ENCODE measurements around the gene XRCC3.

The XRCC3 gene

DNA sequence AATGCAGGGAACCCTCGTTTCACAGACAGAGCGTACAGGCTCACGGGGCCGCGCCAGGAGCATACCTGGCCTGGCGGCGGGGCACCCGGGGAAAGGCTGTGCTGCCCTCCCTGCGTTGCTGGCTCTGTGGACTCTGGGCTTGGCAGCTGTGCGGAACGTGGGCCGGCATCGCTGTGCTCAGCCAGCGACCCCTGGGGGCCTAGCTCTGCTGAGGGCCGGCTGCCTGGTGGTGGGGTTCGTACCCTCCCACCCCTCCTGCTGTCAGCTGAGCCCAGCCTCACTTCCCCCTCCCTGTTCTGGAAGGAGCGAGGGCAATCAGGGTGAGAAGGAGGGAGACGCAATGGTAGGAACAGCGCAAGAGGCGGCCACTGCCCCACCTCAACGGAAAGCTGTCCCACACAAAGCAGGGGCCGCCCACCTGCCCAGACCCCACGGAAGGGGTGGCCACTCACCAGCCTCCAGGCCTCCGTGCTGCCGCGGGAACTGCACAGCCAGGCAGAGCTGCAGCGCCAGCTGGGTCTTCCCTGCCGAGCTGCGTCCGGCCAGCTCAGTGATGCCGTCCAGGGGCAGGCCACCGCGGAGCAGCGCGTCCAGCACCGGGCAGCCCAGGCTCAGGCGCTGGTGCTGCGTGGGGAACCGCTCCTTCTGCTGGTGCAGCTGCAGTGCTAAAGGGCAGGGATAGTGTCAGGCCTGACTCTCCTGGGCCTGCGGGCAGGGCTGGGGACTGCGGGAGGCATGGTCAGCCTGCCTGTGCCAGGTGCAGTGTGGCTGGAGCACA, 8.5 kb downstream of the XRCC3 start:
- no peak for DNase-seq (ENCODE audit: low read depth)

DNA sequence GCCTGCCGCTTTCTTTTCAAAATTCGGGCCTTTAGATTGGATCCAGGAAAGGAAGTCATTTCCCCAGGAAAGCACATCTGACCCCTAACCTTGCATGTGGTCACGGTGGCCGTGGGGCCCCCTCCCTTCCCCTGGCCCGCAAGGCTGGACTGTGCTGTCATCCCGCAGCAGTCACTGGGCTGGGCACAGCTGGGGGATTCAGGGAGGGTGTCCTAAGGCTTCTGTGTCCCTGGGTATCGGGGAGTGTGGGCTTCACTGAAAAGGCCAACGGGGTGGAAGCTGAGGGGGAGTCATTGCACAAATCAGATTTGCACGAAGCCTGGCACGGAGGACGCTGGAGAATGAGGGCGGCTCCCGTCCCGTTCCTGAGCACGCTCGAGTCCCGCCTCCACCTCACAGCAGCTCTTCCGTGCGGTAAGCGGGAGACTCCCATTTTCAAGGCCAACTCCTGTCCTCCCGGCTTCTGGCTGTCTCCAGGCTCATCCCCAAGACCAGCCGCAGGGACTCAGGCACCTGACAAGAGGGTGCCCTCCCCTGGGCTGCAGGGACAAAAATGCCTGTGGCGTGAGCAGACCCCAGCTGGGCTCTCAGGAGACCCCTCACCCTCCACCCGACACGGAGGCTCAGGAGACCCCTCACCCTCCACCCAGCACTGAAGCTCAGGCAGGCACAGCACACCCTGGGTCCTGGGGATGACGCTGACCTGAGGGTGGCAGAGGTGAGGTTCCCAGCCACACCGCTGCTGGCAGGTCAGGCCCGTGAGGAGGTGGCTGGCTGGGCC, 9.6 kb downstream of the XRCC3 start:
- no peak for DNase-seq (ENCODE audit: low read depth)

DNA sequence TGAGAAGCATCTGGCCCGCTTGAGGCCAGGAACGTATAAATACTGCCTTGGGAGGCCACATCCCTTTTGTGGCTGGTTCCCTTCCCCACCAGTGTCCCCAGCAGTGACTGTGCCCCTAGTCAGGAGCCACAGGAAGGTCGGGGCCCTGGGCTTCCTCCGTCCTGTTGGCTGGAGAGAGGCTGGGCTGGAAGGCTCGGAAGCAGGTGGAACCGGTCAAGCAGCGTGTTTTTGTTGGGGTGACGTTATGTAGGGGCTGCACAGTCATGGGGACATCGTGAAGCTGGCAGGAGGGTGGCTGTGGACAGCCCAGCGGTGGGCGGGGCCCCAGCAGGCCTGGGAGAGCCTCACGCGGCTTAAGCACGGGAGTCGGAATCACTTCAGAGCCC, 10.1 kb downstream of the XRCC3 start:
- DNase-seq (ENCODE audit: low read depth) = no peak

DNA sequence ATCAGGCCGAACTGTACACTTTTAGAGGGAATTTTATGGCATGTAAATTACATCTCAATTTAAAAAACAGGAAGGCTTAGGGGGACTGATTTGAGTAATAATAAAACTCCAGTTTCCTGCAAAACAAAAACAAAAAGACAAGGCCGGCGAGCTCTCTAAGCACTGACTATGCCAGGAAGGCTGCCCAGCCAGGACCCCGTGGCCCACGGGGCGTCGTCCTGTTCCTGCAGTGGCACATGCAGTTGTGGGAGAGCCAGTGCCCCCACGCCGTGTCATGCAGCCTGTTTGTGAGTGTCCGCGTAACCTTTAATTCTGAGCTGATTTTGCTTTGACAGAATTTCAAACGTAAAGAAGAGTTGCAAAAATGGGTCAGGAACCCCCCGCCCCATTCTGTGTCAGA, 10.5 kb downstream of the XRCC3 start:
- DNase-seq (ENCODE audit: low read depth) = no peak

DNA sequence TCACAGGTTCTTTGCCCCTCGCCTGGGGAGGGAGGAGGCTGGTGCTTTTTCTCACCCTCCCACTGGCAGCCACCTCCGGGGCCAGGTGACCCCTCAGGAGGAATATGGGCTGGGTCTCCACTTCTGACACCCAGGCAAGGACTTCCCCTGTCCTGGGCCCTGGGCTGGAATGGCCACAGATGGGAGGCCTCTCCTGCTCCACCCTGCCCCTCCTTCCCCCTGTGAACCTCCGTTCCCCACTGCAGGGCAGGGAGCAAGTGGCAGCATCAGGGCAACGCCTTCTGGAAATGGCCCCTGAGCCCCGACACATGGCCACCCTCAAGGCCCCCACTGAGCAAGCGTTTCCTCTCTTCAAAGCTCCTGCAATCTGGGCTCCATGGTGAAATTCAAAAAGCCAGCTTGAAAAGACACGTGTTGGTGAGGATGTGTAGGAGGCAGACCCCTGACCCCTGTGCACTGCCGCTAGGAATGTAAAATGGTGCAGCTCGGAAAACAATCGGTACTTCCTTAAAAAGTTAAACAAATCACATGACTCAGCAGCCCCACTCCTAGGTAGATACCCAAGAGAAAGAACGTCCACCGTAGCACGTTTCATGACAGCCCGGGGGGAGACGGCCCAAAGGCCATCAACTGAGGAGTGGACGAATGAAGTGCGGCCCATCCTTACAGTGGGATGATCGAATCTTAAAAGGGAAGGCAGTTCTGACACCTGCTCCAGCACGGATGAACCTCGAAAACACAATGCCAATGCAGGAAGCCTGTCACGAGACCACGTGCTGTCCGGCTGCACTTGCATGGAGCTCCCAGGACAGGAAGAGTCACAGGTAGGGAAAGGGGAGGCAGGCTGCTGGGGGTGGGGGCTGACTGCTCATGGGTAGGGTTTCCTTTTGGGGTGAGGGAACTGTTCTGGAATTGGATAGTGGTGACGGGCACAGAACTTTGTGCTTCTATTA, 11.5 kb downstream of the XRCC3 start:
- DNase-seq (ENCODE audit: low read depth) = no peak

DNA sequence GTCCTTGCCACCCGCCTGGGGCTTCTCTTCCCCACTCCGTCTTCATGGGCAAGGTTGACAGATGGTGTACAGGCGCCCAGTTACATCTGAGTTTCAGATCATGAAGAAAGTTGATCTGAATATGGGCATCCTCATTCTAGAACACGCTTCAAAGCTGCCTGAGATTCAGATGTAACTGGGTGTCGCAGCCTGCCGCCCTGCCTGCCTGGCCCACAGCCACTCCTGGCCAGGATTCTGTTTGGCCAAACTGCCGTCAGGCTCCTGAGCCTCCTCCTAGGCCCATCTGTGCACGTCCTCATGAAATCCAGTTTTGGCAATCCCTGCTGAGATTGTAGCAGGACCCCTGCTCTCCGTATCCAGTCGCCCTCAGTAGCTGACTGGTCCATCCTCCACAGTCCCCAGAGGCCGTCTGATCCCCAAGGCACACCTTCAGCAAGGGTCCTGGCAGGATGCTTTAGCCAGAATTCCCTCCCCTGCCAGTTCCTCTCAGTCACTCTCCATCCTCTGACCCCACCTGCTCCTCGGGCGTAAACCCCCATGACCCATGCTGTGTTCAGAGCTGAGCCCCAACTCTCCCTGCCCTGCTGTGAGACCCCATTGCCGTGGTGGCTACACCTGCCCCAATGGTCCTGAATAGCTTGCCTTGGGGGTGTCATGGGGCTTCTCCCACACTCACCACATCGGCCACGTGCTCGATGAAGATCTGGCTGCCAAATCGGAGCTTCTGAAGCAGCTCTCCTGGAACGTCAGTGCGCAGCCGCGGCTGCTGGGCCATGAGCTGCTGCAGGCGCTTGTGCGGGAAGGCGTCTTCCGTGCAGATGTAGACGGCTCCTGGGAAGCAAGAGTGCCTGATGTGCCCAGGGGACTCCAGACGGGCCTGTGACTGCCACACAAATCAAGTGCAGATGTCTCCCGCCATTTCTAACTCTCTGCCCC, 12.5 kb downstream of the XRCC3 start:
- DNase-seq (ENCODE audit: low read depth) = no peak

DNA sequence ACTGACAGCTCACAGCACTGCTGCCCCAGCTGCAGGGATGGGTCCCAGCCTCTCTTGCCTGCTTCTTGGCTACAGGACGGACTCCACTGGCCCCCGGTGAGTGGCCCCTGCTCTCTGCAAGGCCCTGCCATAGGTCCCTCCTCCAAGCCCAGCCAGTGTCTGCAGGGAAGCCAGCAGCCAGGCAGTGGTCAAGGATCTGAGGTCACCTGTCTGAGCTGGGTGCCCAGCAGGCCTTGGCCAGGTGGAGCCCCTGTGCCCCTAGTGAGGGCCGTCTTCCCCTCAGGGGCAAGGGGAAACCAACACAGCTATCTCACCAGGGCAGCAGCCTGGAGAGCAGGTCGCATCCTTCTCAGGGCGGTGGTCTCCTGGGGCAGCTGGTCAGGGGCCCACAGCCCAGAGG, 13.2 kb downstream of the XRCC3 start:
- DNase-seq (ENCODE audit: low read depth) = no peak

DNA sequence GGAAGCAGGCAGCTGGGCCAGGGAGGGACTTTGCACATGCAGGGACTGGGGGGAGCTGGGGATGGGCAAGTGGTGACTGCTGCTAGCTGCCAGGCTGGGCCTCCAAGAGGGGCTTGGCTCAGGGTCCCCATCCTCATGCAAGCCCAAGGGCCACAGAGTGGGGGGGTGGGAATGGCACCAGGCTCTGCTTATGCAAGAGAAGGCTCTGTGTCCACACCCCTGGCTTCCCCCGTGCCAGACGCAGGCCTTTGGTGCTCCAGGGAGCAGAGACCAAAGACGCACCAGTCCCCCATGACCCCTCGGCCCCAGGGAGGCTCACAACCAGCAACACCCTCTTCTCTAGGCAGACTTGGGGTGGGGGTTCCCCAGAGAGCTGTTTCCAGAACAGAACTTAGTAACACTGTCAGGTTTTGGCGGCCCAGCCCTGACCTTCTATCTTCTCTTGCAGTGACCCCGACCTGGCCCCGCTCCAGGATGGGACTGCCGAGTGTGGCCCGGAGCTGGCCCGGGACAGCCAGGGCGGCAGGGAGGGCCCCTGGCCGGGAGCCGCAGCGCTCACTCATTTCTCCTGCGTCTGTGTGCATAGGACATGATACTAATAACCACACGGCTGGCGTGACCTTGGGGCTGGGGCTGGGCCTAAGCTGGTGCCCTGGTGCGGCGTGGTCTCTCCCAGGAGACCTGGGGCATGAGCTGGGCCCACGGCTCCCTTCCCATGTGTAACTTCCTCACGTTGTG, 14.3 kb downstream of the XRCC3 start:
- DNase-seq (ENCODE audit: low read depth) = no peak

DNA sequence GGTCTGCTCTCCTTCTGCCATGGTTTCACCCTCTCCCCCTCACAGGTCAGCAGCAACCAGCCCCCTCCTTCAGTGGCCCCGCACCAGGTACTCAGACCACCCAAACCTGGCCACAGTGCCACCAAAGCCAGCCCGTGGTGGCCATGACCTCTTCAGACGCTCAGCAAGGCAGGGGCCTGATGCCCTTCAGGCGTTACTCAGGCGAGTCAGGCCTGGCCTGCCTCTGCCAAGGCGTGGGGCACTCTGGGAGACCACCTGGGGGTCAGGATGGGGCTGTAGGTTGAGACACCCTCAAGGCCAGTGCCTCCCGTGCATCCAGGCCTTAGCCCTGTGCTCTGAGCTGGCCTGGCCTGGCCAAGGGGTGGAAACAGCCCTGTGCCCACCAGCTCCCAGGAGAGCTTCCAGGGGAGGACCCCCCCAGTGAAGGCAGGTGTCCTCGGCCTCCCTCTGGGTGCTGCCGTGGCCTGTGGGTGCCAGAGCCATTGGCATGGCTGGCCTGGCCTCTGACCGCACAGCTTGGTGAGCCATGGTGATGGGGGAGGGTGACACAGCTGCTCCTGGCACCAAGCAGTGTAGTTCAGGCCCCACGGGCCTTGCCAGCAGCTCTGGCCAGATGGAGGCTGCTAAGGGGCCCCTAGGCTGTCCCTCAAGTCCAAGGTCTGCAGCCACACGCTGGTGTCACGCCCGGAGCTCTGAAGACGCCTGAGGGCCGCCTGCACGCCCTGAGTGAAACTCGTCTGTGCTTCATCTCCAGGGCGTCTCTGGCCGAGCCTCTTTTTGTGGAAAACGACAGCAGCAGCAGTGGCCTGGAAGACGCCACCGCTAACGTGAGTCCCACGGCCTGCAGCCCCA, 15.1 kb downstream of the XRCC3 start:
- no peak for DNase-seq (ENCODE audit: low read depth)

DNA sequence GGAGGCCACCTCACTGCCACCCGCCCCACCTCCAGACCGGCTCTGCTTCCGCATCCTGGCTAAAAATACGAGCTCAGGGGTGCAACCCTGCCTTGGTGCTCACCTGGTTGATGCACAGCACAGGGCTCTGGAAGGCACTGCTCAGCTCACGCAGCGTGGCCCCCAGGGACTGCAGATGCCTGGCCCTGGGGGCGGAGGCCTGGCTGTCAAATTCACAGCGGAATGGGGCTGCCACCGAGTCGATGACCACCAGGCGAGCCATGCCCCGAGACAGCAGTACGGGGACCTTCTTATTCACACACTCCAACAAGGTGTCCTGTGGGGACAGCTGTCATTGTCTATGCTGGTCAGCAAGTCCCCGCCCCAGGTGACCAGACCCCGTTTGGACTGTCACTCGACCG, 16.0 kb downstream of the XRCC3 start:
- DNase-seq (ENCODE audit: low read depth) = no peak

DNA sequence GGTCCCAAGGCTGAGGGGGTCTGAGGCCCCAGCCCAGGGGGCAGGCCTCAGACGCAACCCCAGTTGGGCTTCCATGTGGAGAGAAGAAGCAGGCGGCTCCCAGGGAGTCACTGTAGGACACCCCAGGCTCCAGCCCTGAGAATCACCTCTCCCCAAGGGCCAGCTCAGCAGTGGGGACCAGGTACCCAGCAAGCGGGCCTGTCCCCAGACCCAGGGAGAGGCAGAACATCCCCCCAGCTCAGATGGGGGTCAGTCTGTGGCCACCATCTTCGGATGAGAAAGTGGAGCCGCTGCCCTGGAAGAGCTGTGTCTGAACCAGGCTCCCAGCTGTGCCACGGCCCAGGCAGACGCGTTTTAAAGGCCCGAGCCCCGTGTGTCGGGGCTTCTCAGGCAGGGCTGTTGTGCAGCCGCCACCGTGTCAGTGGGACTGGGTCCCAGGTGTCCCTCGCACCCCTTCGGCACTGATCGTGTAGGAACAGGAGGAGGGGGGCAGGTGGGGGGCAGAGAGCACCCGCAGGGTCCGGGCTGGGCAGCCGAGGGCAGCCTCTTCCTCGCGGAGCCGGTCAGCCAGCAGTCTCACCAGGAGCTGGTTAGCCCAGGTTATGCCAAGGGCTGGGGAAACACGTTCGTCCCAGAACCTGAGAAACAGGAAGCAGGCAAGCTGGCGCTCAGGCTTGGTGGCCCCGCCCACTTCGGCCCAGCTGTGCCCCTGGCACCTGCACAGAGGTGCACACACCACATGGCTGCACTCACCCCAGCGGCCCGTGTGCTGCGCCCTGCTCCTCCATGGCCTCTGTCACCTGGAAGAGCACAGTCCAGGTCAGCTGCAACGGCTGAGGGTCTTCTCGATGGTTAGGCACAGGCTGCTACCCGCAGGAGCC, 16.6 kb downstream of the XRCC3 start:
- DNase-seq (ENCODE audit: low read depth) = no peak

DNA sequence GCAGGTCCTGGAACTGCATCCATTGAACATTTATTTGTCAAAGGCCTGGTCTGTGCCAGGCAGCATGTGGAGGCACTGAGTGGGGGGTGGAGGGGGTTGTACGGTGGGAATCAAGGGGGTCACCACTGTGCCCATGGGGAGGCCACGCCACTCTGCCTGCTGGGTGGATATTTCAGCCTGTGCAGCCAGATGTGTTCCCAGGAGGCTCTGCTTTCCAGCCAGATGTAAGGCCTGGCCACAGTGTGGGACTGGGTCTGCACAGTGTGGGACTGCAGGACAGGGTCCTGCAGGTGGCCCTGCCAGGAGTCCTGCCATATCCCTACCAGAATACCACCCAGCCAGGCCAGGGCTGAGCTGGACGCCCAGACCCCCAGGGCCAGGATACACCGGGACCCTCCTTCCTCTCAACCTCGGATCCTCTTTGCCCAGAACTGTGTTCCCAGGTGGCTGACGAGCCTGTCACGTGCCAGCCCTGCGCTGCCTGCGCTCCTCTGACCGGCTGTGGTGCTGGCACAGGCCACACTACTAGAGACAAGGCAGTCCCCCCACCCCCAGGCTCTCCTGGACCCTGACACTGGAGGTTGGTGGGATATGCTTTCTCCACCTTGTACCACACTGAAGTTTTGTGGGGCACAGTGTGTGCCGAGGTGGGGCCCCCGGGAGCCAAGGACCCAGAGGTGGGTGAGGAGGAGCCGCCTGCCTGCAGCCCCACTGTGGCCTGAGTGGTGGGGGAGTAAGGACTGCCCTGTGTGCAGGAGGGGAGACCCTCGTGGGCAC, 17.5 kb downstream of the XRCC3 start:
- DNase-seq (ENCODE audit: low read depth) = no peak

DNA sequence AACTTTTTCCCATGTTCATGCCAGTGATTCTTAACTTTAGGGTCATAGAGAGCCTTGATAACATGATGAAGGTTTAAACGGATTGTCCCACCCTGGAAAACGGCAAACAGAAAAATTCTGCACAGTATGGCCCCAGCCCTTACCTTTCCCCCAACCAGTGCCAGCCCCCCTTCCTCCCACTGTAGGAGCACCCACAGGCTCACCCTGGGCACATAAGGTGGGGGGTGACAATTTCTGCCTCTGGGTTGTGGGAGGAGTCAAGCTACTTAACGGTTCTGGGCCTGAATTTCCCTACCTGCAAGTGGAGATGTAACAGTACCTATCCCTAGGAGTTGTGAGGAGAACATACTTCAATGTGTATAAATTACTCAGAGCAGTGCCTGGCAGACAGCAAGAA, 18.0 kb downstream of the XRCC3 start:
- DNase-seq (ENCODE audit: low read depth) = no peak

DNA sequence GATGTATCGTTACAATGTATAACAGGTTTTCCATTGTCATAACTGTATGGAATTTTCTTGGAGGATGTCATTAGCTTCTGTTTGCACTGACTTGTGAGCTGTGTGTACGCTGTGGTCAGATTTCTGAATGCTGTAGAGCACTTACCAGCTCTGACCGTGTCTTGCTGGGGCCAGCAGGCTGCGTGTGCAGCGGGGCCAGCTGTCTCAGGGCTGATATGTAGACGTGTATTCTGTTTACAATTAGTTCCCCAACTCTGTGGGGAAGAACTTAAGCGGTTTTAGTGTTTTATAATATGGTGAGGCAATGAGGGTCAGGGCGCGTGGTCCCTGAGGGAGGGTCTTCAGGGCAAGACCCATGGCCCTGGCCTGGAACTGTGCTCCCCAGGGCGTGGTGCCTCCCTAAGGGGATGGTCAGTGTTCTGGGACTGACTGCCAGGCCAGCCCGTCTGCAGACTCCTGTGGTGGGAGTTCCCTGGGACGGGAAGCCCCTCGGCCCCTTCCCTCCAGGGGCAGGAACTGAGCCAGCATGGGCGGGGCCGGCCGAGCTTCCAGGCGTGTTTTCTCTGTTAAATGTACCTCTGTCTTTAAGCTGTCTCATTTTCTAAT, 18.7 kb downstream of the XRCC3 start:
- DNase-seq (ENCODE audit: low read depth) = no peak

DNA sequence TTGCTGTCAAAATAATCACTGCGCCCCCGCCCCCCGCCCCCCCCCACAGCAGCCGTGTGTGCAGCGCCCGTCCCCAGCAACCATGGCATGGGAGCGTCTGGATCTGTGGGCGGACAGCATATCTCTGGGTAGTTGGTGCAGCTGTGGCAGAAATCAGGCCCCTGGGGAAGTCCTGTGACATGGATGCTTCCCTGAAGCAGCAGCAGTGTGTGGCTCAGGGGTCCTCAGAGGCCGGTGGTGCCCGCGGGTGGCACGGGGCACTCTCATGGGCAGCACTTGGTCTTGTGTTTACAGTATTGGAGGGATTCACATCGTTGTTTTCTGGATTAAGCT, 19.2 kb downstream of the XRCC3 start:
- DNase-seq (ENCODE audit: low read depth) = no peak

DNA sequence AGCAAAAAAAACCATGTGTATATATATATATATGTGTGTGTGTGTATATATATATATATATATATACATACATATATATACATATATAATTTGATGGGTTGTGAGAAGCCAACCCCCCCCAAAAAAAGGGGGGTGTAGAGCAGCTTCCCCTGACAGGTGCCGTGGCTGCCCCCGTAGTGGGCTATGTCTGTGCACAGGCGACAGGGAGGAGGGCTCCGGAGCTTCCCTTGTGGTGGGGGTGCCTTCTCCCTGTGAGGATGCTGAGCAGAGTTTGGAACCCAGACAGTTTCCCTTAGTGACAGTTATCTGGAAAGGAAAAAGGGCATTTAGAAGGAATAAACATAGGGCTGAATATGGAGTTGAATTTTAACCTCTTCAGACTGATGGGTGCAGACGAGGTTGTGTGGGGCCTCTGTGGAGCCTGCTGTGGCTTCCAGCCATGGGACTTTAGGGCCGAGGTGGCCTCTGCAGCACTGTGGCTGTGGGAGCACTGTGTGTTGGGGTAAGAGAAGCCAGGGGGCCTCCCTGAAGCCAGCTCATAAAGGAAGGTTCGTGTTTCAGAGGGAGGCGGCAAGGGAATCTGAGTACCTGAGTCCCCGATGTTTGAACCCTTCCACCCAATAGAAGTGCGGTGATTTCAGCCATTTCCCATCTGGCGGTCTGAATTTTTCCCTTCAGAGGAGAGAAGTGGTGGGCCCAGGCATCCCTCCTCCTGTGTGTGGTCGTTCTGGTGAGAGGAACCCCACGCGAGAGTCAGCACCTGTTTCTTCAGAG, 19.8 kb downstream of the XRCC3 start:
- no peak for DNase-seq (ENCODE audit: low read depth)

DNA sequence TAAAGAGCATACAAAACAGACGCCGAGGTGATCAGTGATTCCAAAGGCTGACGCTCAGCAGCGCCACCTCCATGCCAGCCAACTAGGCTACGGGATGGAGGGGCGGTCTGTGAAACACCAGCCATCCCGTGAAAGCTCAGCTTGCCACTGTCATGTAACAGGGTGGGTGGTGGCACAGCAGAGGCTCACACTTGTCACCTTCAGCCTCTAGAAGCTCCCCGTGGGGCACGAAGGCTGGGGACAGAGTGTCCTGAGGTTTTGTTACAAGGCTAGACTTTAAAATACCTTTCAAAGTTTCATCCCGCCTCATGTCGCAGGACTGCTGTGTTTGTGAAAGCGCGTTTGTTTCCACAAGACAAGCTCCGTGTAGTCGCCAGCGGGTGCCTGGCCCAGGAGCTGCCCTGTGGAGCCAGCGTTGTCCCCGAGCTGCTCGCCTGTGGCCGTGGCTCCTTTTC, 20.7 kb downstream of the XRCC3 start:
- no peak for DNase-seq (ENCODE audit: low read depth)
